NB4 (cell line): Measurements from ENCODE around the gene EGFL7.

Experiments
- CTCF ChIP-seq: IDR thresholded peaks from one replicate; pipeline ENCODE4 v1.5.1; 2012; ENCODE audit warnings: low read depth, low read length
- MYC ChIP-seq: IDR thresholded peaks from 2 replicates; pipeline ENCODE4 v1.6.1; 2011; ENCODE audit warnings: low read depth, low read length
- POLR2A ChIP-seq: IDR thresholded peaks from 2 replicates; pipeline ENCODE4 v1.6.1; 2011; ENCODE audit warnings: mild to moderate bottlenecking; ENCODE audit not compliant: insufficient read length; ENCODE audit errors: extremely low read depth
- TF ChIP-seq, protein P1 (sequence below): IDR thresholded peaks from 2 replicates; pipeline ENCODE4 v1.6.1; 2011; ENCODE audit warnings: low read depth, low read length

- TF ChIP-seq CTCF (no peak), MYC (no peak), POLR2A (no peak)
- TF ChIP-seq, protein P1, sequence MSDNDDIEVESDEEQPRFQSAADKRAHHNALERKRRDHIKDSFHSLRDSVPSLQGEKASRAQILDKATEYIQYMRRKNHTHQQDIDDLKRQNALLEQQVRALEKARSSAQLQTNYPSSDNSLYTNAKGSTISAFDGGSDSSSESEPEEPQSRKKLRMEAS = no peak
Observed at GRCh38 chr9:136671254-136671614, 8.5 kb downstream of the EGFL7 start.
